Kidney (tissue), 14 donors: ENCODE measurements around the gene SLC7A1. TPM values are rescaled to one million over a fixed set of nuclear protein-coding genes. Genes with fewer than 3 reads are reported as not detected.

Experiments used
- DNase-seq, 5 donors: peaks; one replicate each; pipeline ENCODE4 v3.0.0-alpha.2; 2013 to 2020
- FAIRE-seq: peaks from 2 replicates; lab custom pipeline; 2012; peaks lifted over from hg19 to GRCh38; lab: Jason Lieb, UNC
- H3K27ac ChIP-seq, 2 donors: one replicate each; pipeline ENCODE4 v1.7.0; 2013; ENCODE audit warnings: low read depth in 2 of 2, low read length in 2 of 2, inconsistent platforms in 1 of 2
- H3K27me3 ChIP-seq: one replicate; pipeline ENCODE4 v1.7.1; 2013; ENCODE audit warnings: low read length, inconsistent platforms; ENCODE audit not compliant: control insufficient read depth, insufficient read depth
- H3K36me3 ChIP-seq, 3 donors: one replicate each; pipeline versions ENCODE4 v1.7.0 to v1.7.1; 2013; ENCODE audit warnings: low read length in 3 of 3, control low read depth in 1 of 3, inconsistent platforms in 1 of 3; ENCODE audit not compliant: insufficient read depth in 3 of 3, control insufficient read depth in 2 of 3
- H3K4me1 ChIP-seq, 3 donors: one replicate each; pipeline versions ENCODE4 v1.7.0 to v1.7.1; 2013; ENCODE audit warnings: low read length in 3 of 3, inconsistent platforms in 1 of 3, low read depth in 1 of 3; ENCODE audit not compliant: control insufficient read depth in 2 of 3, insufficient read depth in 2 of 3
- H3K4me3 ChIP-seq, 3 donors: one replicate each; pipeline versions ENCODE4 v1.7.0 to v1.8.1; 2013; ENCODE audit warnings: low read length in 3 of 3, control low read depth in 1 of 3, inconsistent platforms in 1 of 3
- H3K9ac ChIP-seq, 3 donors: one replicate each; pipeline versions ENCODE4 v1.7.0 to v1.7.1; 2013; ENCODE audit warnings: low read length in 3 of 3, control low read depth in 1 of 3, inconsistent platforms in 1 of 3
- H3K9me3 ChIP-seq, 3 donors: one replicate each; pipeline versions ENCODE4 v1.7.0 to v1.7.1; 2013; ENCODE audit warnings: low read length in 3 of 3, control low read depth in 1 of 3, inconsistent platforms in 1 of 3; ENCODE audit not compliant: control insufficient read depth in 2 of 3, insufficient read depth in 1 of 3
- CTCF ChIP-seq: IDR thresholded peaks from 3 replicates; pipeline ENCODE4 v1.5.1; 2012; ENCODE audit warnings: mild to moderate bottlenecking, moderate library complexity, borderline replicate concordance; ENCODE audit not compliant: insufficient read depth; ENCODE audit errors: extremely low read depth
- intact Hi-C: fragments of 100-400 bp; cut with DNase I; formaldehyde crosslinking; loops from one replicate; pipeline ENCODE4 v1.11.1; 2022
- polyA plus RNA-seq: library from polyadenylated mRNA; stranded (reverse); fragments of 350-450 nt; fragmentation: Illumina TruSeq; extraction: RNeasy Lipid Tissue Mini Kit (QIAGEN cat#74804); gene quantifications from one replicate; pipeline ENCODE4 v1.2.3, GENCODE V29; 2014; ENCODE audit warnings: low read depth, low replicate concordance; ENCODE audit not compliant: insufficient read depth
- total RNA-seq: library from RNA; stranded (reverse); fragmentation: NEBNext Ultra II Directional; extraction: Animal tissue kit (Norgen Biotek cat#: 25700); gene quantifications from one replicate; pipeline ENCODE4 v1.2.1, GENCODE V29; 2021
- donor health status: control.
- donor health status: control.
- donor health status: control.
- donor health status: control.
- donor health status: control.
- donor health status: DM: yes; HTN: yes; CAD: no.
- donor health status: Normal renal cell carcinoma (clear cell type).

The SLC7A1 gene
- total and polyA plus RNA-seq, 2 donors from 2014 or later: 2.8 to 64.5 TPM

- H3K27ac ChIP-seq: no peak overlapping the region
- H3K27me3 ChIP-seq: no peaks in the 10 kb centered on the region
- H3K9ac ChIP-seq: no peak overlapping the region
- H3K36me3 ChIP-seq: no peaks in the 10 kb centered on the region
- H3K4me1 ChIP-seq: no peaks in the 10 kb centered on the region
- DNase-seq (no peak), FAIRE-seq (no peak)
- intact Hi-C loops: no loop called here
- H3K9me3 ChIP-seq: no peaks in the 10 kb centered on the region
- TF ChIP-seq CTCF: no peak
- H3K4me3 ChIP-seq: no peak overlapping the region
Measured at GRCh38 chr13:29459813-29460355, 135.6 kb downstream of the SLC7A1 start.
